ENCODE results near the gene KCNK15. TPM values are rescaled to one million over a fixed set of nuclear protein-coding genes. Genes with fewer than 3 reads are reported as not detected.

Gene KCNK15
- total and polyA plus RNA-seq, 2 donors (not counting 1 experiment from before 2014, with no cell fraction given) = 0.17 TPM; not detected in 1

DNA sequence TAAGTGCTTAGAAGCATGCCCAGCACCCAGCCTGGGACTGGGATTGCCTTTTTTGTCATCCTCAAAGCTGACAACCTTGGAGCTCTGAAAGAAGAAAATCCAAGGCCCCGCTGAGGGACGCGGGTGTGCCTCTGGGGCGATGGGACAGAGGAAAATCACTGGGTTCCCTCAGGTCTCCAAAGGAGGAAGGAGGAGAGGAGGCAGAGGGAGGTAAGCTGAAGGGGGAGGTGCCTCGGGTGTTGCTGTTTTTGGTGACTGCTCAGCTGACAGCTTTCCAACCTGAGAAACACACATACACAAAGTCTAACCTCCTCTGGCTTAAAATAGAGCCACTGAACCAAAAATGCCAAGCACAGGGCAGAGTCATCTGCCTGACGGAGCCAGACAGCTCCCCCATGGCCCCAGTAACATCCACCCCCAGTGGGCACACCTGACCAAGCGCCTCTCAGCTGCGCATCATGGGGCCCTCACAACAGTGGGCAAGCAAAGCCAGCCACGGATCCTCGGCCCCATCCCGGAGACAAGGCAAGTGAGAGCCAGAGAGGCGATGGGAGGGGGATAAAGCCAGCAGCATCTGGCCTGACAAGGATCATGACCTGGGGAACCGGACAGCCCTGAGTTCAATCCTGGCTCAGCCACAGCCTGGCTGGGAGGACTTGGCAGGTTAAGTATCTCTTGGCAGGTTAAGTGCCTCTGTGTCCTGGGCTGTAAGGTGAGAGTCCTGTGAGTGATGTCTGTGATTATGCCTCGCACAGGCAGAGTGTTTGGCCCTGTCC is 3.2 kb upstream of the KCNK15 start:
- H3K27me3 ChIP-seq (replicated peaks in 1 of 4; ENCODE audit: control extremely low read depth in 1 of 4, control insufficient read depth in 3 of 4, insufficient read depth in 4 of 4, low read length in 3 of 4) = peaks cover 0 to 31% (median 13%) of the 10 kb centered on the region in 4 experiments
- peaks cover 21% of the 10 kb centered on the region for H3K27me3 Mint-ChIP-seq
- no peaks in the 10 kb centered on the region for H3K36me3 ChIP-seq (replicated peaks in 1 of 2; ENCODE audit: control extremely low read depth in 1 of 2, control insufficient read depth in 1 of 2, extremely low read depth in 1 of 2, insufficient read depth in 2 of 2, low read length in 1 of 2)
- no peak overlapping the region for H2AFZ ChIP-seq (ENCODE audit: insufficient read depth, low read depth, low read length, poor library complexity, severe bottlenecking)
- no peak overlapping the region for H3K9ac ChIP-seq (ENCODE audit: low read length)
- H3K4me1 ChIP-seq (ENCODE audit: control insufficient read depth in 2 of 2, insufficient read depth in 2 of 2, low read length in 2 of 2) = peaks cover 7 to 9% of the 10 kb centered on the region in 2 donors
- DNase-seq (no peak), ATAC-seq (ENCODE audit: low read depth) (peak; percentile 32)
- no peak overlapping the region for H3K27ac Mint-ChIP-seq
- peaks cover 0 to 9% (median 0%) of the 10 kb centered on the region in 3 donors for H3K9me3 ChIP-seq (ENCODE audit: control extremely low read depth in 1 of 3, control insufficient read depth in 2 of 3, insufficient read depth in 1 of 3, low read length in 2 of 3)
- peaks cover 32% of the 10 kb centered on the region for H3K4me1 Mint-ChIP-seq
- POLR2A ChIA-PET = no interaction called here
- H3K79me2 ChIP-seq (ENCODE audit: control insufficient read depth, insufficient read depth, low read length) = no peaks in the 10 kb centered on the region
- TF ChIP-seq, protein P1, sequence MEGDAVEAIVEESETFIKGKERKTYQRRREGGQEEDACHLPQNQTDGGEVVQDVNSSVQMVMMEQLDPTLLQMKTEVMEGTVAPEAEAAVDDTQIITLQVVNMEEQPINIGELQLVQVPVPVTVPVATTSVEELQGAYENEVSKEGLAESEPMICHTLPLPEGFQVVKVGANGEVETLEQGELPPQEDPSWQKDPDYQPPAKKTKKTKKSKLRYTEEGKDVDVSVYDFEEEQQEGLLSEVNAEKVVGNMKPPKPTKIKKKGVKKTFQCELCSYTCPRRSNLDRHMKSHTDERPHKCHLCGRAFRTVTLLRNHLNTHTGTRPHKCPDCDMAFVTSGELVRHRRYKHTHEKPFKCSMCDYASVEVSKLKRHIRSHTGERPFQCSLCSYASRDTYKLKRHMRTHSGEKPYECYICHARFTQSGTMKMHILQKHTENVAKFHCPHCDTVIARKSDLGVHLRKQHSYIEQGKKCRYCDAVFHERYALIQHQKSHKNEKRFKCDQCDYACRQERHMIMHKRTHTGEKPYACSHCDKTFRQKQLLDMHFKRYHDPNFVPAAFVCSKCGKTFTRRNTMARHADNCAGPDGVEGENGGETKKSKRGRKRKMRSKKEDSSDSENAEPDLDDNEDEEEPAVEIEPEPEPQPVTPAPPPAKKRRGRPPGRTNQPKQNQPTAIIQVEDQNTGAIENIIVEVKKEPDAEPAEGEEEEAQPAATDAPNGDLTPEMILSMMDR (IDR thresholded peaks at IDR 0.05) = no peak
- no peak for TF ChIP-seq EZH2 (IDR thresholded peaks at IDR 0.05; ENCODE audit: borderline replicate concordance, insufficient read depth, low read depth, low read length, poor library complexity, severe bottlenecking)
- H3K4me2 ChIP-seq (replicated peaks; ENCODE audit: low read depth, low read length, poor library complexity, severe bottlenecking) = no peak overlapping the region
- H4K20me1 ChIP-seq (ENCODE audit: control insufficient read depth, insufficient read depth, low read length, poor library complexity, severe bottlenecking) = no peaks in the 10 kb centered on the region
- 89% methylated on average over 13 of the region's 14 CpGs for WGBS (ENCODE audit: insufficient coverage)
- peak overlapping the region; percentile 41 for H3K4me3 Mint-ChIP-seq
- H3K27ac ChIP-seq (ENCODE audit: low read length in 2 of 2) = no peak overlapping the region
- CTCF ChIA-PET = interaction anchor here (0.8 kb wide), 1 partner anchor 9 kb away, joined by 3 read pairs; no protein-coding TSS in a partner anchor
- intact Hi-C loops (cut with micrococcal nuclease) = no loop called here
- no peak overlapping the region for H3K4me3 ChIP-seq (ENCODE audit: control extremely low read depth in 1 of 5, extremely low read depth in 1 of 5, insufficient read depth in 1 of 5, low read depth in 2 of 5, low read length in 4 of 5)
- no peaks in the 10 kb centered on the region for H3K9me3 Mint-ChIP-seq (ENCODE audit: insufficient read depth)

GRCh38 chr20:44743080-44743701 is 2.5 kb upstream of the KCNK15 start:
- ChIA-PET POLR2A (no interaction called here), CTCF (interaction anchor here (2.0 kb wide), 1 partner anchor 11 kb away, joined by 4 read pairs; no protein-coding TSS in a partner anchor)
- H3K27me3 Mint-ChIP-seq = peaks cover 22% of the 10 kb centered on the region
- no peak for ATAC-seq (ENCODE audit: low read depth)
- Histone ChIP-seq H4K20me1 (ENCODE audit: control insufficient read depth, insufficient read depth, low read length, poor library complexity, severe bottlenecking) (no peaks in the 10 kb centered on the region), H3K9me3 (ENCODE audit: control extremely low read depth in 1 of 3, control insufficient read depth in 2 of 3, insufficient read depth in 1 of 3, low read length in 2 of 3) (peaks cover 0 to 3% (median 0%) of the 10 kb centered on the region in 3 donors), H3K4me2 (replicated peaks; ENCODE audit: low read depth, low read length, poor library complexity, severe bottlenecking) (no peak overlapping the region), H3K9ac (ENCODE audit: low read length) (no peak overlapping the region), H3K27ac (ENCODE audit: low read length in 2 of 2) (no peak overlapping the region), H3K79me2 (ENCODE audit: control insufficient read depth, insufficient read depth, low read length) (no peaks in the 10 kb centered on the region), H2AFZ (ENCODE audit: insufficient read depth, low read depth, low read length, poor library complexity, severe bottlenecking) (no peak overlapping the region), H3K27me3 (replicated peaks in 1 of 4; ENCODE audit: control extremely low read depth in 1 of 4, control insufficient read depth in 3 of 4, insufficient read depth in 4 of 4, low read length in 3 of 4) (peaks cover 0 to 33% (median 14%) of the 10 kb centered on the region in 4 experiments), H3K36me3 (replicated peaks in 1 of 2; ENCODE audit: control extremely low read depth in 1 of 2, control insufficient read depth in 1 of 2, extremely low read depth in 1 of 2, insufficient read depth in 2 of 2, low read length in 1 of 2) (no peaks in the 10 kb centered on the region), H3K4me3 (ENCODE audit: control extremely low read depth in 1 of 5, extremely low read depth in 1 of 5, insufficient read depth in 1 of 5, low read depth in 2 of 5, low read length in 4 of 5) (no peak overlapping the region), H3K4me1 (ENCODE audit: control insufficient read depth in 2 of 2, insufficient read depth in 2 of 2, low read length in 2 of 2) (peaks cover 7 to 9% of the 10 kb centered on the region in 2 donors)
- peaks cover 32% of the 10 kb centered on the region for H3K4me1 Mint-ChIP-seq
- DNase-seq = no peak
- H3K9me3 Mint-ChIP-seq (ENCODE audit: insufficient read depth) = no peaks in the 10 kb centered on the region
- no peak overlapping the region for H3K4me3 Mint-ChIP-seq
- TF ChIP-seq EZH2 (IDR thresholded peaks at IDR 0.05; ENCODE audit: borderline replicate concordance, insufficient read depth, low read depth, low read length, poor library complexity, severe bottlenecking) = no peak
- TF ChIP-seq, protein P1 (IDR thresholded peaks at IDR 0.05) = no peak
- no peak overlapping the region for H3K27ac Mint-ChIP-seq
- intact Hi-C loops (cut with micrococcal nuclease) = no loop called here
- 43% methylated on average over 2 of the region's 7 CpGs for WGBS (ENCODE audit: insufficient coverage)
